H1 (cell line): ENCODE results near the gene KIAA0513. TPM values are rescaled to one million over a fixed set of nuclear protein-coding genes. Genes with fewer than 3 reads are reported as not detected.

Experiments
- CTCF ChIA-PET: fragments of 300-600 bp; sonication (Branson Sonifier 250); formaldehyde crosslinking; loops from one replicate; lab custom pipeline; 2021; ENCODE audit not compliant: partially characterized antibody; lab: Charles Lee
- POLR2A ChIA-PET: fragments of 300-600 bp; sonication (Branson Sonifier 250); formaldehyde crosslinking; loops from one replicate; lab custom pipeline; 2021; ENCODE audit warnings: inconsistent platforms; ENCODE audit not compliant: partially characterized antibody; lab: Charles Lee
- DNase-seq, 2 experiments: peaks; one replicate each; pipeline versions ENCODE4 v3.0.0 to v3.0.0-alpha.2; 2010 to 2022; ENCODE audit warnings: low spot score in 2 of 2, low read depth in 1 of 2, mixed read lengths in 1 of 2
- FAIRE-seq: peaks from 2 replicates; lab custom pipeline; 2011; peaks lifted over from hg19 to GRCh38; lab: Jason Lieb, UNC
- H2AFZ ChIP-seq: 2 replicates; pipeline ENCODE4 v1.8.1; 2012; ENCODE audit warnings: low read length, inconsistent platforms
- H2AK5ac ChIP-seq: 2 replicates; pipeline ENCODE4 v1.6.1; 2013; ENCODE audit warnings: low read depth, low read length
- H2BK120ac ChIP-seq: replicated peaks from 2 replicates; pipeline ENCODE3; 2013; ENCODE audit warnings: low read depth, low read length, inconsistent platforms
- H2BK12ac ChIP-seq: 2 replicates; pipeline ENCODE4 v1.6.1; 2013; ENCODE audit warnings: low read depth, low read length
- H2BK15ac ChIP-seq: 2 replicates; pipeline ENCODE4 v1.6.1; 2013; ENCODE audit warnings: low read length
- H2BK20ac ChIP-seq: 2 replicates; pipeline ENCODE4 v1.6.1; 2013; ENCODE audit warnings: low read length
- H2BK5ac ChIP-seq: 2 replicates; pipeline ENCODE4 v1.6.1; 2013; ENCODE audit warnings: low read depth, low read length
- H3K14ac ChIP-seq: 2 replicates; pipeline ENCODE4 v1.6.1; 2013; ENCODE audit warnings: inconsistent platforms; ENCODE audit not compliant: insufficient read length
- H3K18ac ChIP-seq: 2 replicates; pipeline ENCODE4 v1.6.1; 2013; ENCODE audit warnings: low read length; ENCODE audit errors: extremely low read depth
- H3K23ac ChIP-seq: 2 replicates; pipeline ENCODE4 v1.6.1; 2013; ENCODE audit warnings: inconsistent platforms; ENCODE audit not compliant: insufficient read length
- H3K23me2 ChIP-seq: 2 replicates; pipeline ENCODE4 v1.6.1; 2013; ENCODE audit warnings: low read depth, low read length
- H3K27ac ChIP-seq: 2 replicates; pipeline ENCODE4 v1.6.1; 2011; ENCODE audit warnings: low read depth, low read length, inconsistent platforms
- H3K27me3 ChIP-seq, 4 experiments: replicated peaks in 1 of 4; 1 replicate in 1 of 4; 2 replicates in 3 of 4; pipeline versions ENCODE4 v1.6.1 to v1.8.1; 2011 to 2013; ENCODE audit warnings: low read length in 3 of 4, mild to moderate bottlenecking in 3 of 4, inconsistent platforms in 2 of 4, mixed read lengths in 2 of 4, moderate library complexity in 1 of 4; ENCODE audit not compliant: control insufficient read depth in 3 of 4, insufficient read depth in 3 of 4; ENCODE audit errors: extremely low read depth in 1 of 4
- H3K36me3 ChIP-seq, 4 experiments: 2 replicates each; pipeline versions ENCODE4 v1.6.1 to v1.8.1; 2011 to 2013; ENCODE audit warnings: mild to moderate bottlenecking in 4 of 4, low read length in 3 of 4, moderate library complexity in 2 of 4, control low read depth in 1 of 4, inconsistent platforms in 1 of 4; ENCODE audit not compliant: insufficient read depth in 4 of 4, control insufficient read depth in 2 of 4
- H3K4ac ChIP-seq: replicated peaks from 2 replicates; pipeline ENCODE3; 2013; ENCODE audit warnings: low read length, low read depth, mixed read lengths, inconsistent platforms; ENCODE audit not compliant: insufficient read length
- H3K4me1 ChIP-seq, 4 experiments: replicated peaks in 1 of 4; 1 replicate in 1 of 4; 2 replicates in 3 of 4; pipeline versions ENCODE4 v1.6.1 to v1.8.1; 2011 to 2013; ENCODE audit warnings: low read length in 3 of 4, inconsistent platforms in 2 of 4, mixed read lengths in 1 of 4; ENCODE audit not compliant: insufficient read depth in 4 of 4, control insufficient read depth in 3 of 4
- H3K4me2 ChIP-seq, 2 experiments: 2 replicates each; pipeline versions ENCODE4 v1.6.1 to v1.8.1; 2011 to 2013; ENCODE audit warnings: low read depth in 2 of 2, low read length in 2 of 2, control low read depth in 1 of 2, inconsistent platforms in 1 of 2, mild to moderate bottlenecking in 1 of 2; ENCODE audit not compliant: insufficient read depth in 1 of 2
- H3K4me3 ChIP-seq, 4 experiments: fragments of 200-600, 300-600 bp in 1 of 4; sonication (generic), shearing (Covaris generic), sonication (Bioruptor Twin) in 1 of 4; 2 replicates each; pipeline versions ENCODE4 v1.5.1 to v1.8.1; 2011 to 2016; ENCODE audit warnings: low read length in 4 of 4, low read depth in 3 of 4, control low read depth in 2 of 4, inconsistent platforms in 2 of 4, mild to moderate bottlenecking in 2 of 4, mixed read lengths in 1 of 4, moderate library complexity in 1 of 4; ENCODE audit not compliant: insufficient read depth in 2 of 4; ENCODE audit errors: extremely low read depth in 1 of 4
- H3K56ac ChIP-seq: replicated peaks from 2 replicates; pipeline ENCODE3; 2013; ENCODE audit warnings: low read depth, mild to moderate bottlenecking, mixed read lengths, low read length, inconsistent platforms; ENCODE audit not compliant: insufficient read length
- H3K79me1 ChIP-seq: 2 replicates; pipeline ENCODE4 v1.6.1; 2013; ENCODE audit warnings: low read depth, low read length, control low read depth
- H3K79me2 ChIP-seq, 2 experiments: 2 replicates each; pipeline versions ENCODE4 v1.6.1 to v1.8.1; 2012 to 2013; ENCODE audit warnings: low read length in 2 of 2, mild to moderate bottlenecking in 2 of 2, inconsistent platforms in 1 of 2; ENCODE audit not compliant: insufficient read depth in 2 of 2, control insufficient read depth in 1 of 2
- H3K9ac ChIP-seq, 4 experiments: replicated peaks in 1 of 4; 1 replicate in 1 of 4; 2 replicates in 3 of 4; pipeline versions ENCODE4 v1.6.1 to v1.8.1; 2011 to 2013; ENCODE audit warnings: low read depth in 3 of 4, low read length in 3 of 4, control low read depth in 2 of 4, mild to moderate bottlenecking in 2 of 4, moderate library complexity in 2 of 4, inconsistent platforms in 1 of 4; ENCODE audit errors: extremely low read depth in 1 of 4
- H3K9me3 ChIP-seq, 2 experiments: 2 replicates each; pipeline versions ENCODE4 v1.6.1 to v1.8.1; 2012 to 2013; ENCODE audit warnings: mild to moderate bottlenecking in 2 of 2, moderate library complexity in 2 of 2, control low read depth in 1 of 2, inconsistent platforms in 1 of 2, low read depth in 1 of 2, low read length in 1 of 2, mixed read lengths in 1 of 2; ENCODE audit not compliant: insufficient read depth in 2 of 2
- H4K20me1 ChIP-seq, 2 experiments: replicated peaks in 1 of 2; 2 replicates each; pipeline versions ENCODE3 to v1.8.1; 2011 to 2013; ENCODE audit warnings: inconsistent platforms in 2 of 2, low read length in 2 of 2, mild to moderate bottlenecking in 1 of 2; ENCODE audit not compliant: insufficient read depth in 2 of 2, control insufficient read depth in 1 of 2
- H4K5ac ChIP-seq: 2 replicates; pipeline ENCODE4 v1.6.1; 2013; ENCODE audit warnings: low read length, low read depth, mixed read lengths, inconsistent platforms; ENCODE audit not compliant: insufficient read length
- H4K8ac ChIP-seq: 2 replicates; pipeline ENCODE4 v1.8.0; 2013; ENCODE audit warnings: mild to moderate bottlenecking, moderate library complexity, low read length, inconsistent platforms; ENCODE audit not compliant: insufficient read depth; ENCODE audit errors: extremely low read depth
- H4K91ac ChIP-seq: replicated peaks from 2 replicates; pipeline ENCODE3; 2013; ENCODE audit warnings: low read length, mixed read lengths, inconsistent platforms; ENCODE audit not compliant: insufficient read length
- TAF1 ChIP-seq: IDR thresholded peaks from 2 replicates; pipeline ENCODE4 v1.6.1; 2011; ENCODE audit warnings: mild to moderate bottlenecking, low read depth, low read length
- WGBS, 2 experiments: shearing (Covaris generic) in 1 of 2; methylation state at CpG; one replicate each; pipeline versions ENCODE4 v1.1.6 to v1.1.7; 2013 to 2015; ENCODE audit warnings: low lambda C conversion rate in 2 of 2, mixed read lengths in 2 of 2, inconsistent platforms in 1 of 2, low coverage in 1 of 2, missing lambda C conversion rate in 1 of 2; ENCODE audit not compliant: insufficient replicate concordance in 2 of 2, insufficient coverage in 1 of 2, insufficient read length in 1 of 2; ENCODE audit errors: extremely low coverage in 1 of 2, missing lambda C conversion rate in 1 of 2; 5-methylcytosine and 5-hydroxymethylcytosine counted together
- polyA plus RNA-seq, 7 experiments: library from polyadenylated mRNA; depleted of rRNA in 3 of 7; stranded (reverse) in 5 of 7; unstranded in 2 of 7; fragments of >200 nt in 5 of 7; fragments of 200-250 nt in 2 of 7; gene quantifications; 1 replicate in 5 of 7; 2 replicates in 1 of 7; 4 replicates in 1 of 7; pipeline versions ENCODE4 v1.2.1 to v1.2.3, GENCODE V29; 2011 to 2013; ENCODE audit warnings: missing spikeins in 2 of 7, mixed read lengths in 2 of 7
- total RNA-seq: library from RNA; stranded (reverse); fragmentation: NEBNext Ultra II Directional; extraction: Animal tissue kit (Norgen Biotek cat#: 25700); gene quantifications from 2 replicates; pipeline ENCODE4 v1.2.1, GENCODE V29; 2021
- TF ChIP-seq, protein P1 (sequence below), 3 experiments: IDR thresholded peaks; 1 replicate in 2 of 3; 2 replicates in 1 of 3; pipeline versions ENCODE4 v1.5.1 to v1.6.1; 2011; ENCODE audit warnings: low read length in 3 of 3, mild to moderate bottlenecking in 3 of 3, inconsistent platforms in 2 of 3, low read depth in 1 of 3, moderate library complexity in 1 of 3; ENCODE audit not compliant: insufficient read depth in 1 of 3; ENCODE audit errors: control extremely low read depth in 1 of 3

Gene KIAA0513
- total and polyA plus RNA-seq, 2 of the 8 experiments (the other 6 are each of a cell fraction or from before 2014, with no cell fraction given), result 2.1 to 6.1 TPM

DNA sequence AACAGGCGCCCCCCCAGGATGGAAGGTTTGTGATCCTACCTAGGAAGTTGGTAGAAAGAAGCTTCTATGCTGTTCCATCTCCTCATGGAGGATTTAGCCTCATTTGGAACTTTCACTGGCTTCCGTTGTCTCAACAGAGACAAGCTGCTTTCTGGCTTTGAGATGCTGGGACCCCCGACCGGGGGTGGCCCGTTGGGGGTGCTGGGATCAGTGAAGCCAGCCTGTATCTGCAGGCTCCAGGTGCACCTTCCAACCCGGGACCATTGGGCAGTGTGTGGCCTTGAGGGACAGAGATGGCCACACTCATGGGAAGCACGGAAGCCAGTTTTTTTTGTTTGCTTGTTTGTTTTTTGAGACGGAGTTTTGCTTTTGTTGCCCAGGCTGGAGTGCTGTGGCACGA, 69.3 kb downstream of the KIAA0513 start:
- Histone ChIP-seq H4K5ac (no peak overlapping the region), H2AFZ (no peak overlapping the region), H4K91ac (no peak overlapping the region), H2BK5ac (no peak overlapping the region), H2BK15ac (no peak overlapping the region), H2BK120ac (no peak overlapping the region), H2AK5ac (no peak overlapping the region), H4K8ac (no peak overlapping the region), H3K18ac (no peak overlapping the region), H3K27me3 (peaks cover 0 to 2% (median 0%) of the 10 kb centered on the region in 4 experiments; a peak in 1 of 7 replicates), H3K23me2 (no peaks in the 10 kb centered on the region), H3K14ac (no peak overlapping the region), H3K4me2 (no peak overlapping the region), H3K9ac (no peak overlapping the region), H3K79me2 (no peaks in the 10 kb centered on the region), H2BK12ac (no peak overlapping the region), H3K4me3 (no peak overlapping the region), H3K36me3 (no peaks in the 10 kb centered on the region), H3K56ac (no peak overlapping the region), H4K20me1 (no peaks in the 10 kb centered on the region), H3K27ac (no peak overlapping the region), H3K4me1 (no peaks in the 10 kb centered on the region), H2BK20ac (no peak overlapping the region), H3K23ac (no peak overlapping the region), H3K79me1 (no peaks in the 10 kb centered on the region), H3K4ac (no peak overlapping the region), H3K9me3 (no peaks in the 10 kb centered on the region)
- TF ChIP-seq TAF1, result no peak
- TF ChIP-seq, protein P1, sequence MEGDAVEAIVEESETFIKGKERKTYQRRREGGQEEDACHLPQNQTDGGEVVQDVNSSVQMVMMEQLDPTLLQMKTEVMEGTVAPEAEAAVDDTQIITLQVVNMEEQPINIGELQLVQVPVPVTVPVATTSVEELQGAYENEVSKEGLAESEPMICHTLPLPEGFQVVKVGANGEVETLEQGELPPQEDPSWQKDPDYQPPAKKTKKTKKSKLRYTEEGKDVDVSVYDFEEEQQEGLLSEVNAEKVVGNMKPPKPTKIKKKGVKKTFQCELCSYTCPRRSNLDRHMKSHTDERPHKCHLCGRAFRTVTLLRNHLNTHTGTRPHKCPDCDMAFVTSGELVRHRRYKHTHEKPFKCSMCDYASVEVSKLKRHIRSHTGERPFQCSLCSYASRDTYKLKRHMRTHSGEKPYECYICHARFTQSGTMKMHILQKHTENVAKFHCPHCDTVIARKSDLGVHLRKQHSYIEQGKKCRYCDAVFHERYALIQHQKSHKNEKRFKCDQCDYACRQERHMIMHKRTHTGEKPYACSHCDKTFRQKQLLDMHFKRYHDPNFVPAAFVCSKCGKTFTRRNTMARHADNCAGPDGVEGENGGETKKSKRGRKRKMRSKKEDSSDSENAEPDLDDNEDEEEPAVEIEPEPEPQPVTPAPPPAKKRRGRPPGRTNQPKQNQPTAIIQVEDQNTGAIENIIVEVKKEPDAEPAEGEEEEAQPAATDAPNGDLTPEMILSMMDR (IDR thresholded peaks at IDR 0.05; ENCODE audit: control extremely low read depth in 1 of 3, insufficient read depth in 1 of 3, low read depth in 1 of 3, low read length in 3 of 3), result no peak
- POLR2A ChIA-PET, result no interaction called here
- DNase-seq, result no peak
- 84% methylated on average over 9 of the region's 9 CpGs; no CpG with 5 or more reads in 1 of the 2 experiments for WGBS, 2 experiments
- CTCF ChIA-PET, result interaction anchor here (0.9 to 3.0 kb wide), 7 partner anchors 10 to 199 kb away, joined by 3 to 18 read pairs (median 5); partner anchors contain the start of gene CIBAR2
- FAIRE-seq, result no peak
